GM19324 (cell line): ENCODE measurements around the gene TSACC.
"Not testable (repeated sequence)": the region's sequence is repeated elsewhere in the genome, so short reads cannot be mapped to it uniquely, and the experiment has no call there.

Experiments used
- ATAC-seq: cut with Tn5 transposase; IDR thresholded peaks from one replicate; pipeline ENCODE4 v1.9.1; 2021; ENCODE audit warnings: mild to moderate bottlenecking, moderate library complexity; ENCODE audit not compliant: unreplicated experiment, low FRiP score

TSACC gene

DNA sequence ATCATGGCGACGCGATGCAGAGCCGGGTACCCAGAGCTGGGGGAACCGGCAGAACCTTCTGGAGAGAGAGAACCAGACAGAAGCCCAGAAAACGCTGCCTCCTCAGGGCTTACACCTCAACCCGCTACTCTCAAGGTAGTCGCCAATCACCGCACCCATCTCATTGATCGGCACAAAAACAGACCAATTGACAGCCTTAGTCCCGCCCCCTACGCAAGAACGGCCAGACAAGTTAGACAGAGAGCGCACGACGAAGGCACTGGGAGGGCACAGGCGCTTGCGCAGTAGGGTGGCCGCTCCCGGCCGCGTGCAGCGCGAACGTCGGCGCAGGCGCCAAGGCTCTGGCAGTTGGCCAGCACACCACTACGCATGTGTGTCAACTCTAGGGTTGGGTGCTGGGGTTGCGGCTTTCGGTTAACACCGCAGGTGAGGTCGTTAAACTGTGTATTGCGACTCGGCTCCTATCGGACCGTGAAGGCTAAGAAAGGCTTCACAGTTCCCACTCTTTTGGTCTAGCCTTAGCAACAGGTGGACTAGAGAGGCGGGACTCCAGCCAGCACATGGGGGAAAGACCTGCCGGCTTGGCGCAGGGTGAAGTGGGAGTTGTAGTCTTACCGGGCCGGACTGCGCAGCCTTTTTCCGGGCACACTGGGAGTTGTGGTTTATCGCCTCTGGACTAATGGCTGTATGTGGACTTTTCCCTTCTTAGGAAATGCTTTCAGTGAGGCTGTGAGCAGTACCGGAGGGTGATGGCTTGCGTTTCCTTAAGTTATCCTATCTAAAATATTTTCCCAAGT, at the start of gene TSACC, which contains the start of gene CCT3:
TSACC (plus strand) TSS at position 347 of the 797 bp plus-strand sequence. CDS start 1,232 bp downstream, outside the sequence.
CCT3 (minus strand) TSS at position 113 of the 797 bp plus-strand sequence; CDS start at position 5, 108 bp downstream.
- ATAC-seq = peak; percentile 93

DNA sequence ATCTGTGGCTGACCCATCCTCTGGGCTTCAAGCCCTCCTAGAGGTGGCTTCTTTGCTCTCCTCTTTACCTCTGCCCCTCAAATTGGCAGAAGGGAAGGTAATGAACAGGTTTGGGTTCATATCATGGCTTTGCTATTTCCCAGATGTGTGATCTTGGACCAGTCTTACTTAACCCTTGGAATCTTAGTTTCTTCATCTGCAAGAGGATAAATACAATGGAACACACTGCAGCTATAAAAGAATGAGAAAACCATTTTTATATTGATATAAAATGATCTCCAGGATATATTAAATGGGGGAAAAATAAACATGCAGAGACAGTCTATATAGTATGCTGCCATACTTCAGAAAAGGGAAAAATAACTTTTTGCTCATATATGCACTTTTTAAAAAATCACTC, 48.5 kb upstream of the TSACC start:
- ATAC-seq = no peak

DNA sequence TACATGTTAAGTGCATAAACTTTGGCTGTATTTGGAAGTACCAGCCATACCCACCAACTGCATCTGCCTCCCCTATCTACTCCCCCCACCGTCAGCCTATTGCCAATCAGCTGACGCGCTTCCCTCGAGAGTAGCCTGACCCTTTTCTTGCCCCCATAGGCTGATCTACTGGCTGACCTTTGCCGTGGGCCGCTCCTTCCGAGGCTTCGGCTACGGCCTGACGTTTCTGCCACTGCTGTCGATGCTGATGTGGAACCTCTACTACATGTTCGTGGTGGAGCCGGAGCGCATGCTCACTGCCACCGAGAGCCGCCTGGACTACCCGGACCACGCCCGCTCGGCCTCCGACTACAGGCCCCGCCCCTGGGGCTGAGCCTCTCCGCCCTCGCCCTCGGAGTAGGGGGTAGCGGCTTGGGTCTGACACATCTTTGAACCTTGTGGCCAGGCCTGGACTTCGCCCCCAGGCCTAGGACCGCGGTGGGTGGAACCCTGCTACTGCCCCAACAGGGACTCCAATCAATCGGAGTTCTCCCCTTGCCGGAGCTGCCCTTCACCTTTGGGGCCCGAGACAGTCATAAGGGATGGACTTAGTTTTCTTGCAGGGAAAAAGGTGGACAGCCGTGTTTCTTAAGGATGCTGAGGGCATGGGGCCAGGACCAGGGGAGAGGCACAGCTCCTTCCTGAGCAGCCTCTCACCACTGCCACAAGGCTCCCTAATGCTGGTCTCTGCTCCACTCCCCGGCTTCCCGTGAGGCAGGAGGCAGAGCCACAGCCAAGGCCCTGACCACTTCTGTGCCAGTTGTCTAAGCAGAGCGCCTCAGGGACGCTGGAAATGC, 46.9 kb upstream of the TSACC start:
- no peak for ATAC-seq

DNA sequence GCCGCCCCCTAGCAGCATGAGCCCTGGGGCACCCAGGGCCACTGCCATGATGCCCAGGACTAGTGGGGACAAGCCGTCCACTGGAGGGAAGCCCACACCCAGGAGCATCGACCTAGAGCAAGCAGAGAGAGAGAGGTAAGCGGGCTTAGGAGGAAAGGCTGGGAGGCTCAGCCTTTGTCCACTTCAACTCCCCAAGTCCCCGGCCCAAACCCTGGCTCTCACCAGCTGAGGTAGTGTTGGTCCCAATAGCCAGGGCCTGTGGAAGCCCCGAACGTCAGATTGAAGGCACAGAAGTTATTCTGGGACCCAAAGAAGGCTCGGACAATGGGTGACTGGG, 45.3 kb upstream of the TSACC start:
- ATAC-seq = no peak

DNA sequence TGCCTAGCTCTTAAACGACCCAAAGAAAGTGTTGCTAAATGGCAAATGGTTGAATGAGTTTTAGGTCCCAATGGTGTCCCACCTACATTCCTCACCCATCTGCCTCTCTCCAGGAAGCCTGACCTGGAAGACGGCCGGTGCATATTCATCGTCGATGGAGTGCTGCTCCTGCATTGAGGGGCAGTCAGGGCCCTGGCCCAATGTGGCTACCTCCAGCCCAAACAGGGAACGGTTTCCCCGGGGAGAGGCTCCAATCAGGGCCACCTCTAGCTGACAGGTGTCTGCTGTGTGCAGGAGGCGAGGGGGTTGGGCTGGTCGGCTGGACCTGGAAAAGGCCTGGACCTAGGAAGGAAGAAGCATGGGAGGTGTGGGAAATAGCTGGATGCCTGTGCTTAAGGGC, 44.4 kb upstream of the TSACC start:
- ATAC-seq = no peak

DNA sequence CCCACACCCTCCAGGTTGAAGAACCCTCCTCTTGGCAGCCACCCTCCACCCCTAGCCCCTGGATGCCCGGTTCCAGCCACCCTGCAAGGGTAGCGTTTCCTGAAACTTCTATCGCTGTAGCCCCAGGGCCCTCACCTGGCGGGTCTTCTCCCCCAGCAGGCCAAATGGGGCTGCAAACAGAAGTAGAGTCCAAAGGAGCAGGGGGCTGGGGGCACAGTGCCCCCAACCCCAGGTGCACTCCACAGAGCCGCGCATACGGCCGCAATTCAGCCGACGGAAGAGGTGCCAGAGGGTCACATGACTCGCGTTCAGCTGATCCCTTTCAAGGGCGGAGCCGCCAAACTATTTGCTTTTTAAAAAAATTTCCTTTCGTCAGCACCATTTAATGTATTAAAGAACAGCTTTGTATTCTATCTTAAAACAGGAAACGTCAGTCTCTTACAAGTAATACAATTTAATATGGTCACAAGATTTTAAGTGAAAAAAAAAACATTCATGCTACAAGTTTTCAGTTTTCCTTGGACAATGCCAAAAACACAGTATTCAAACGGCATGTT, 42.9 kb upstream of the TSACC start, which contains the start of gene GLMP:
GLMP (minus strand) TSS at position 289 of the 557 bp plus-strand sequence; CDS start at position 255, 34 bp downstream.
- no peak for ATAC-seq

DNA sequence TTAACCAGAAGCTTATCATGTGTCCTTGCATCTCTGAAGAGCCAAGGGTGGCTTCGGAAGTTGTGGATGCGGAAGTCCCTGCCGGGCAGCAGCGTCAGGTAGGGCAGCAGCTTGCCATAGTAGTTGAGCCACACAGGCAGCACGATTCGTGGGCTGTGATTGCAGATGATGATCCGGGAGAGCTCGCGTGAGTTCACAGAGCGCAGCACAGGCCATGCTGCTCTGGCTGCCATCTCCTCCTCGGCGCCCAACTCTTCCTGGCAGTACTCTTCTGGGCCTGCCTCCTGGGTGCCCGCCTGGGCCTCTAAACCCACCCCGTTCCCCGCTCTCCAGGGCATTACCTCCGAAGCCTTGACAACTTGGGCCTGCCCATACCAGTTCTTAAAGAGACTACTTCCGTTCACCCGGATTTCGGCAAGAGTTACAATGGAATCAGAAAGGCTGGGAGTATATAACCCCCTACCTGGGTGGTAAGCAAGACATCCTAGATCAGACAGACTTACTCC, 39.4 kb upstream of the TSACC start, which contains the start of gene VHLL:
VHLL (minus strand) TSS at position 456 of the 506 bp plus-strand sequence; CDS start at position 338, 118 bp downstream.
- no peak for ATAC-seq

DNA sequence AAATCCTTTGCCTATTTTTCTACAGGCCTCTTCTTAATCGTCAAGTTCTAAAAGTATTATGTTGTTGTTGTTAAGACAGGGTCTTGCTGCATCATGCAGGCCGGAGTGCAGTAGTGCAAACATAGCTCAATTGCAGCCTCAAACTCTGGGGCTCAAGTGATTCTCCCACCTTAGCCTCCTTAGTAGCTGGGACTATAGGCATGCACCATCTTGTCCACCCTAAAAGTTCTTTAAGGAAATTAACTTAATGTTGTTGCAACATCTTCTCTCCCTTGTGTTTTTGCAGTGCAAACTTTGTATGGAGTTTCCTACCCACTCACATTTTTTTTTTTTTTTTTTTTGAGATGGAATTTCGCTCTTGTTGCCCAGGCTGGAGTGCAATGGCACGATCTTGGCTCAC, 35.1 kb upstream of the TSACC start:
- ATAC-seq = no peak

DNA sequence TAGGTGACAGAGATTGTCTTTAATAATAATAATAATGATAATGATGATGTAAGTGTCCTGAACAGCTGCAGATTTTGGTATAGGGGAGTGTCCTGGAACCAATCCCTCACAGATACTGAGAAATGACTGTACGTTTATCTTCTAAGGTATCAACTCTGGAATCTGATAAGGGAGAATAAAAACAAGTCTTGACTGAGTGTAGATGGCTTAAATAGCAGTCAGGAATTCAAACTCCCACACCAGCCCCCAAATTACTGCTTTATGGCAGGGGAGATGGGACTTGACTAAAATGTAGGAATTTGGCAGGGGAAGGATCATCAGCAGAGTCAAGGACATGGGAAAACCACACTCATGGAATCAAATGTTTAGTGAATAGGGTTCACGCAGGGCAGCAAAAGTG, 33.1 kb upstream of the TSACC start:
- no peak for ATAC-seq

DNA sequence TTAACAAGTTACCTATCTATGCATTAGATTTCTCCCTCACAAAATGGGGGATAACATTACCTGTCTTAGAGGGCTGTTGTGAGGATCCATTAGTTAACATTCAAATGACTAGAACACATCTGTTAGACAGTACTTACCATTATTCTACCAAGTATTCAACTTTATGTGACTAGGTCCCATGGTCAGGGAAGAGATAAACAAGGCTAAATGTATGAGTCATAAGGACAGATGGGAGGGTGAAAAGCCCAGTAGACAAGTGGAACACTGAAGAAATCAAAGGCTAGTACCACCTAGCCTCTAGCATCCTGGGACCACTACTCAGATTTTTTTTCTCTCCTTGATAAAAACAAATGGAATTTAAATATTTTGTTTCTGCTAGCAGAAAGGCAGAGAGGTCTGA, 30.2 kb upstream of the TSACC start:
- no peak for ATAC-seq

DNA sequence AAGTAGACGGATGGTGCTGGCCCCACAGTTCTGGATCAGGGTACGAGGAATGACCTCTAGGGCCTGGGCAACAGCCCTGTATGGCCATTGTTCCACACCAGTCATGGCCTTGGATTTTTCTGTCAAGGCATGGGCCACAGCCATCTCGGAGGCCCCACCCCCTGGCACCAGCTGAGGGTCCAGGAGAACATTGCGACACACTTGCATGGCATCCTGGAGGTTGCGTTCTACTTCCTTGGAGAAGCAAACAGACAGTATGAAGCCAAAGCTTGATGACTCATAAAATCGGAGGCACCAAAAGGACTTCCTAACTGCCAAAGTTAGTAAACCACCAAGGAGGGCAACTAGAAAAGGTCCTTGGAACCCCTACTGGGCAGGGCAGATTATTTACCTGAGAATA, 27.4 kb upstream of the TSACC start:
- ATAC-seq = no peak

DNA sequence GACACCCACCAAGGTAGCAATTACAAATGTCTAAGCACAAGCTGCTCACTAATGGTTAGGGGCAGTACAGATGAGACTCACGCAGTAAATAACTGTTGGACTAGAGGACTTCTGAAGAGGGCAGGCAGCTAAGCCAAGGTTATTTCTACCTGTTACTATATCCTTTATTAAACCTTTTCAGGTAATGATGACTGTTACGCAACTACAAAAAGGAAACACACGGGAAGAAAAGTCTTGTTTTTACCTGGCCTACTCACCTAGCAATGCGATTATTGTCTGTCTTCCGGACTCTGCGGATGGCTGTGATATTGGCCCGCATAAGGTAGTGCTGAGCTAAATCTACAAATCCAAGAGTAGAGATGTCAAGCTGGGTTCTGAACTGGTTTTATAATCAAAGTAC, 21.4 kb upstream of the TSACC start:
- ATAC-seq = no peak

DNA sequence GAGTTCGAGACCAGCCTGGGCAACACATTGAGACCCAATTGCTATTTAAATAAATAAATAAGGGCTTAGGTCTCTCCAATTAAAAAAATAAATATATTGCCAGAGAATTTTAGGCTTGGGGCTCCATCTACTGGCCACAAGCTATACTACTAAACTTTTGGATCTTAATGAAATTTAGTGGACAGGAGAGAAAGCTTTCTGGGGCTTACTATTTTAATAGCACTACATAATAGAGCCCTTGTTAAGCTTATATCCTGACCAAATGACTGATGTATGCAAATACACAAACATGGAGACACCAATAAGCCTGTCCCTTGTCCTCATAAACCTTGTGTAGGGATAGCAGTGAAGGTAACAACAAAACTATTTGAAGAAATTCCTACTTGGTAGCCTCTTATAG, 18.7 kb upstream of the TSACC start:
- ATAC-seq = no peak

DNA sequence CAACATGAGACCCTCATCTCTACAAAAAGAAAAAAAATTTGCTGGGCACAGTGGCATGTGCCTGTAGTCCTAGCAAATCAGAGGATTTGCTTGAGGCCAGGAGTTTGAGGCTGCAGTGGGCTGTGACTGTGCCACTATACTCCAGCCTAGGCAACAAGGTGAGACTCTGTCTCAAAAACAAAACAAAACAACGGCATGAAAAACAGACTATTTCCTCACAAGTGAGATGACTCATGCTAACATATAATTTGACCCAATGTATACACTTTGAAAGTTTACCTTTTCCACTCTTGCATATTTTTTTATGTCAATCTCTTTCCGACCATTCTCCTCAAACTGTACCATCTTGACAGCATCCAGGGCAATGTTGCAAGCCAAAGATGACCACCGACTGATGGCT, 17.8 kb upstream of the TSACC start:
- no peak for ATAC-seq

DNA sequence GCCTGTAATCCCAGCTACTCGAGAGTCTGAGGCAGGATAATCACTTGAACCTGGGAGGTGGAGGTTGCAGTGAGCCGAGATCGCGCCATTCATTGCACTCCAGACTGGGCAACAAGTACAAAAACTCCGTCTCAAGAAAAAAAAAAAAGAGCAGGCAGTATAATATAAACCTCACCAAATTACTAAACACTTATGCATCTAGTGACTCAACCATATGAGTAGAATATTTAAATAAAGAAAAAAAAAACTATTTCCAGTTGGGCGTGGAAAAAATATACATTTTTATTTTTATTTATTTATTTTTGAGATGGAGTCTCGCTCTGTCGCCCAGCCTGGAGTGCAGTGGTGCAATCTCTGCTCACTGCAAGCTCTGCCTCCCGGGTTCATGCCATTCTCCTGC, 15.1 kb upstream of the TSACC start:
- not testable (repeated sequence) for ATAC-seq

DNA sequence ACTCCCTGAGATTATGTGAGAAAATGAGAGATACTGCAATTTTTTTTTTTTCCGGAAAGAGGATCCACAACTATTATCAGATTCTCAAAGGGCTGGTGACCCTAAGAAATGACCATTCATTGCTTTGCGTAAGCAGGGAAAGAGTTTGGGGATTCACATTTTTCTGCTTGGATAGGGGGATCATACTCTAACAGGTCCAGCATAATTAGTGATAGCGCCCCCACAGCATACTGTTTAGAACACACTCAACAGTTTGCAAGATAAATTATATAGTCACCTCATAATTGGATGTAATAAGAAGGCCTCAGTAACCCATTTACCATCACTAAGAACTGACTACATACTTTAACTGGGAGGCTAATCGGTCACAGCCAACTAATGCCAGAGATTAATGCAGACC, 2.1 kb upstream of the TSACC start:
- no peak for ATAC-seq

DNA sequence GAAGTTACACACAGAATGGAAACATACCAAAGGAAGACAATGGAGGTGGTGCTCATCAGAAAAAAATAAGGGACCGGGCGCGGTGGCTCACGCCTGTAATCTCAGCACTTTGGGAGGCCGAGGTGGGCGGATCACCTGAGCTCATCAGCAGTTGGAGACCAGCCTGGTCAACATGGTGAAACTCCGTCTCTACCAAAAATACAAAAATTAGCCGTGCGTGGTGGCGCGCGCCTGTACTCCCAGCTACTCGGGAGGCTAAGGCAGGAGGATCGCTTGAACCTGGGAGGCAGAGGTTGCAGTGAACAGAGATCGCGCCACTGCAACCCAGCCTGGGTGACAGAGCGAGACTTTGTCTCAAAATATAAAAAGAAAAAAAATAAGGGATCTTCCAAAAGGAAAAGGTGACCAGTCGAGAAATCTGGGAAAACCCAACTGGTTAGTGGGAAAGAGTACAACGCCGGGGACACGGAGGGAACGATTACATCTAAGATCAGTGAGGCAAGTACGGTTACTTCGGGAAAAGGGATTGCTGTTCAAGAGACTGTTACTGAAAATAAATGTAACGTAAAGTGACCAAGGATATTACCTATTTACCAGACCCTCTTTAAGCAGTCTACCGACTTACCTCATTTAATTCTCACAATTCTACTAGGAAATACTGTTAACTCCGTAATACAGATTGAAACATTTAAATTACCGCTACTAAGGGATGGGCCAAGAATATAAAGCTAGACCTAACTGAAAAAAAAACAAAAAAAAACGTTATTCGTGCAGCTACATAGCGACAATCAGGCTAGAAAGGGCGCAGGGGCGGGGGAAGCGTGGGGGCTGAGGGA, 1.1 kb upstream of the TSACC start:
- ATAC-seq = no peak

DNA sequence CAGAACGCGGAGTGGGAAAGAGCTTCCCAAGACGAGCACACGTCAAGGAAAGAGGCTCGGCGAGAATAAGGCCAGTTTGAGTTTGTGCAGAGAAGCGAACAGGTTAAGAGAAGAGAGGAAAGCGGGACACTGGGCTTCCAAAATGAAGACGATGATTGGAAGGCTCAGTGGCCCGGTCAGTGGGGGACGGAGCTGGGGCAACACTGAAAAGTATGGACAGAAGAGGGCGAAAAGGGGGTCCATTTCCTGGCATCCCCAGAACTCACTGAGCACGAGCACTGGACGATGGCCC, 492 bp upstream of the TSACC start:
- peak; percentile 7 for ATAC-seq

DNA sequence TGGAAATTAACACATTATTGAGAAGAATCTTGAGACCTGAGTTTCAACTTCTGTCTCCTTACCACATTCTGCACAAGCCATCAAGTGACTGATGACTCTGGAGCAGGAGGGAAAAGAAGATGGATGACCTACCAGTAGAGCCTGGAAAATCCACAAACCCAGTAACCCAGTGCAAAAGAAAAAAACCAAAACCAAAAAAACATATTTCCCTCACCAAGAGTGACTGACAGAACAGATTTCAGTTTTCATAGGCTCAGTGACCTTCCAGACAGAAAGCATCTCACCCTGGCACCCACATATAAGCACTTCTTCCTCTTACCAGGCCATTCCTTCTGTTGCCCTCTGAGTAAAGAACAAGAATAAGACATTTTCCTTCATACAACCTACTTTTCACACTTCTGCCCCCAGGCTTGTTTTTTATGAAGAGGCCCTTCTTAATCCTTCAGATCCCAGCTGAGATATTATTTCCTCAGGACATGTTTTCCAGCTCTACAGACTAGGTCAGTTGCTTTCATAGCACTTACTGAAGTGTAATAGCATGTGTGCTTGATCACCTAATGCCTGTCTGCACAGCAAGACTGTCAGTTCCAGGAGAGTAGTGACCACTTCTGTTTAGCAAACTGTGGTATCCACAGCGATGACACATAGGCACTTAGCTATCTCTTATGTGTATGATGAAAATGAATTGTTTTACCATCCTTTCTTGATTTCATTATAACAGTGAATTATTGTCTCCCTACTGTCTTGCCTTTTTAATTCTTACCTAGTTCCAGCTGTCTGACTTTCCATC, 4.0 kb downstream of the TSACC start:
- ATAC-seq = no peak

DNA sequence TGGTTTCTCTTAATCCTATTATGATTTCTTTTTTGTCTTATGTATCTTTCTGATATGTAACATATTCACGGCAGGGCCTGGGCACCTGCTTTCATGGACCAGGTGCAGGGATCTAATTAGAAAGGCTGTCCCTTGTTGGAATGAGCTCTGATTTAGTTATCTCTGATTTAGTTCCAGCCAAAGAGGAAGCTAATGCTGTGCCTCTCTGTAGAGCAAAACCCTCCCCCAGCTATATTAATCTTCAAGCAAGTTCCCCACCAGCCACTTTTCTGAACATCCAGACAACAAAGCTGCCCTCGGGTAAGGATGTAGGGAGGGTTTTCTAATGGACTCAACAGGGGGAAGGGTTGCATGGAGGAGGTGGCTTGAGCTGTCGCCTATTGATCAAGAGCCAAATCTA, 6.1 kb downstream of the TSACC start:
- no peak for ATAC-seq
